ENCODE measurements around the gene ELMO1. TPM values are rescaled to one million over a fixed set of nuclear protein-coding genes. Genes with fewer than 3 reads are reported as not detected.

The ELMO1 gene
- total RNA-seq, 1 experiment from 2014 or later: 7.8 TPM

- H3K27me3 Mint-ChIP-seq (ENCODE audit: low read depth): no peaks in the 10 kb centered on the region
- Histone ChIP-seq H4K20me1 (ENCODE audit: control insufficient read depth, insufficient read depth, insufficient read length) (no peaks in the 10 kb centered on the region), H2BK12ac (ENCODE audit: insufficient read length, low read depth, low read length) (no peak overlapping the region), H2BK15ac (ENCODE audit: low read depth, low read length) (no peak overlapping the region), H4K8ac (replicated peaks; ENCODE audit: insufficient read length, low read depth, low read length) (no peak overlapping the region), H3K14ac (ENCODE audit: insufficient read depth, low read length) (no peak overlapping the region), H3K9ac (ENCODE audit: extremely low read depth, insufficient read length, low read length) (no peak overlapping the region), H2BK5ac (ENCODE audit: insufficient read length, low read length) (no peak overlapping the region), H2BK20ac (ENCODE audit: low read depth, low read length, poor library complexity, severe bottlenecking) (no peak overlapping the region), H2AFZ (ENCODE audit: low read length) (no peak overlapping the region), H2AK5ac (ENCODE audit: insufficient read length, low read length) (no peak overlapping the region), H3K18ac (ENCODE audit: insufficient read length, low read depth, low read length) (no peak overlapping the region), H3T11ph (ENCODE audit: low read length) (no peak overlapping the region), H3K79me1 (ENCODE audit: insufficient read depth, low read depth, low read length, poor library complexity, severe bottlenecking) (no peaks in the 10 kb centered on the region), H2BK120ac (ENCODE audit: low read depth, low read length, poor library complexity, severe bottlenecking) (no peak overlapping the region), H3K27ac (ENCODE audit: insufficient read length, low read depth, low read length) (no peak overlapping the region), H3K79me2 (ENCODE audit: insufficient read depth, low read length) (peaks cover 3% of the 10 kb centered on the region; the same call in 1 of the 2 replicates), H3K27me3 (ENCODE audit: insufficient read depth, low read length) (no peaks in the 10 kb centered on the region), H3K4me1 (ENCODE audit: insufficient read depth, low read length) (0 out of 2 replicates have a peak, but pooled peaks cover 2% of the 10 kb centered on the region), H3K4me2 (ENCODE audit: insufficient read depth, insufficient read length, low read length) (no peak overlapping the region), H3K4ac (ENCODE audit: low read depth, low read length) (no peak overlapping the region), H3K23ac (ENCODE audit: insufficient read length, low read depth, low read length) (no peak overlapping the region), H3K56ac (ENCODE audit: insufficient read length, low read depth, low read length) (no peak overlapping the region), H4K5ac (ENCODE audit: insufficient read length, low read depth, low read length) (no peak overlapping the region), H4K91ac (ENCODE audit: insufficient read length, low read depth, low read length) (no peak overlapping the region), H3K23me2 (ENCODE audit: insufficient read length, low read depth, low read length, poor library complexity, severe bottlenecking) (no peaks in the 10 kb centered on the region), H3K9me3 (ENCODE audit: control insufficient read depth, low read depth, low read length) (no peaks in the 10 kb centered on the region)
- H3K36me3 Mint-ChIP-seq (ENCODE audit: insufficient read depth in 1 of 3, low read depth in 3 of 3): no peaks in the 10 kb centered on the region; a peak in 1 of 7 replicates
- no CpG with 5 or more reads among the region's 2 CpGs for WGBS (ENCODE audit: extremely low coverage, insufficient read length, low lambda C conversion rate)
- no peak for TF ChIP-seq CTCF (conservative IDR thresholded peaks at IDR 0.05)
- peaks cover 17 to 24% of the 10 kb centered on the region in 2 experiments for H3K4me1 Mint-ChIP-seq
- H3K4me3 Mint-ChIP-seq: no peak overlapping the region
- H3K9me3 Mint-ChIP-seq: no peaks in the 10 kb centered on the region
- DNase-seq: no peak
- no peak overlapping the region for H3K27ac Mint-ChIP-seq
Observed at GRCh38 chr7:37360484-37360883, 88.2 kb downstream of the ELMO1 start.
